Stimulated activated CD8-positive, alpha-beta memory T cell treated with anti-CD3 and anti-CD28 coated beads, Interleukin-2, amount 100 ng/mL, for 48 hours (primary cell): ENCODE measurements around the gene SEPTIN2.
"Not testable (repeated sequence)": the region's sequence is repeated elsewhere in the genome, so short reads cannot be mapped to it uniquely, and the experiment has no call there.

Source experiments
- DNase-seq, 2 donors: peaks; one replicate each; pipeline ENCODE4 v3.0.0-alpha.2; 2020; ENCODE audit warnings: low read depth in 2 of 2

The SEPTIN2 gene

GRCh38 chr2:241313543-241314095, 2.1 kb upstream of the SEPTIN2 start:
- DNase-seq = no peak

GRCh38 chr2:241314226-241315092, 1.3 kb upstream of the SEPTIN2 start:
- DNase-seq = no peak

- peak; percentile 100 for DNase-seq
Measured at GRCh38 chr2:241315093-241315878, 439 bp upstream of the SEPTIN2 start, which contains the start of gene HDLBP. Gene HDLBP (minus strand): TSS chr2:241315672. CDS start chr2:241266869, 48,803 bp downstream.

GRCh38 chr2:241316825-241317224, 1.1 kb downstream of the SEPTIN2 start:
- no peak for DNase-seq

GRCh38 chr2:241317391-241317790, 1.7 kb downstream of the SEPTIN2 start:
- DNase-seq = no peak

- DNase-seq = not testable (repeated sequence)
Measured at GRCh38 chr2:241318830-241319229, 3.1 kb downstream of the SEPTIN2 start.

- DNase-seq = no peak
Measured at GRCh38 chr2:241320394-241320793, 4.7 kb downstream of the SEPTIN2 start.

GRCh38 chr2:241321033-241321432, 5.3 kb downstream of the SEPTIN2 start:
- DNase-seq = no peak

GRCh38 chr2:241321886-241322285, 6.2 kb downstream of the SEPTIN2 start:
- no peak for DNase-seq

- DNase-seq = no peak
Measured at GRCh38 chr2:241323778-241324177, 8.1 kb downstream of the SEPTIN2 start.

- no peak for DNase-seq
Measured at GRCh38 chr2:241324775-241325174, 9.1 kb downstream of the SEPTIN2 start.

GRCh38 chr2:241325257-241325656, 9.5 kb downstream of the SEPTIN2 start:
- no peak for DNase-seq

- DNase-seq = no peak
Measured at GRCh38 chr2:241329669-241330615, 14.2 kb downstream of the SEPTIN2 start.

GRCh38 chr2:241330616-241330981, 14.9 kb downstream of the SEPTIN2 start:
- no peak for DNase-seq

- DNase-seq = no peak
Measured at GRCh38 chr2:241334813-241335212, 19.1 kb downstream of the SEPTIN2 start.

GRCh38 chr2:241339839-241340630, 24.3 kb downstream of the SEPTIN2 start:
- DNase-seq = no peak

- DNase-seq = no peak
Measured at GRCh38 chr2:241340631-241341163, 25.0 kb downstream of the SEPTIN2 start.

- no peak for DNase-seq
Measured at GRCh38 chr2:241344925-241345651, 29.4 kb downstream of the SEPTIN2 start.

GRCh38 chr2:241349941-241350340, 34.2 kb downstream of the SEPTIN2 start:
- DNase-seq = no peak

GRCh38 chr2:241350530-241350877, 34.8 kb downstream of the SEPTIN2 start:
- no peak for DNase-seq
